ENCODE results near the gene VWA5A.
"Not testable (repeated sequence)": the region's sequence is repeated elsewhere in the genome, so short reads cannot be mapped to it uniquely, and the experiment has no call there.

Gene VWA5A

DNA sequence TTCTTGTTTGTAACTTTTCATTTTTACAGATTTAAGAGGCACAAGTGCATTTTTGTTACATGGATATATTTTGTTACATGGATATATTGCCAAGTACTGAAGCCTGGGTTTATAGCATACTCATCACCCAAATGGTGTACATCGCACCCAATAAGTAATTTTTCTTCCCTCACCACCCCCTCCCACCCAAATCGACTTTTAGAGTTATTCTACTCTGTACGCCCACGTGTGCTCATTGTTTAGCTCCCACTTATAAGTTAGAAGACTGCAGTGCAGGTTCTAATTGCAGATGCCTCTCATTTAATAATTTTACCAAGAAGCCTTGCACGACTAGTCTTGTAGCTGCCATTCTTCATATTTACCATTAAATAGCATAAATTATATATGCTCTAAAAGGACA is 20.5 kb upstream of the VWA5A start:
- DNase-seq (ENCODE audit: low read depth, low spot score), result no peak

GRCh38 chr11:124096364-124096763 is 18.9 kb upstream of the VWA5A start:
- no peak for DNase-seq (ENCODE audit: low read depth, low spot score)

DNA sequence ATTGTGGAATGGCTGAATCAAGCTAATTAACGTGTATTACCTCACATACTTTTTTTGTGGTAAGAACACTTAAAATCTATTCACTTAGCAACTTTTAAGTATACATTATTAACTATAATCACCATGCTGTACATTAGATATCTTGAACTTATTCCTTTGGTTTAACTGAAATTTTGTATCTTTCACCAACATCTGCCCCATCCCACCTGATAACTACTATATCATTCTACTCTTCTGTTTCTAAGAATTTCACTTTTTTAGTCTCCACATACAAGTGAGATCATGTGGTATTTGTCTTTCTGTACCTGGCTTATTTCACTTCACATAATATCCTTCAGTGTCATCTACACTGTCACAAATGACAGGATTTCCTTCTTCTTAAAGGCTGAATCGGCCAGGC is 17.1 kb upstream of the VWA5A start:
- no peak for DNase-seq (ENCODE audit: low read depth, low spot score)

GRCh38 chr11:124101737-124102136 is 13.5 kb upstream of the VWA5A start:
- no peak for DNase-seq (ENCODE audit: low read depth, low spot score)

GRCh38 chr11:124108156-124108555 is 7.1 kb upstream of the VWA5A start:
- no peak for DNase-seq (ENCODE audit: low read depth, low spot score)

DNA sequence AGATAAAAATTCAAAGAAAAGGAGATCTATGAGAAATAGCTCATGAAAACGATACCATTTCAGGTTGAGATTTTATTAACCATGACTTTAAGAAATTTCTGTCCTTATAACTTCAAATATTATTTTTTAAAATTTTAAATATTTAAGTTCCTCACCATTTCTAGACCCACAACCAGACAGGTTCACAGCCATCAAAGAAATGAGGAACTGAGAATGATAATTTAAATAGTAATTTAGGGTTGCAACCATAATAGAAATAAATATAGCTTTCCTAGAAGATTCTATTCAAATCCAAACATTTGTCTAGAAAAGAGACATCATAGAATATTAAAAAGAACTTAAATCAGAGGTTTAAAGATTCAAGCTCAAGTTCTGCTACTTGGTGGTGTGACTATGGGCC is 5.9 kb upstream of the VWA5A start:
- no peak for DNase-seq (ENCODE audit: low read depth, low spot score)

DNA sequence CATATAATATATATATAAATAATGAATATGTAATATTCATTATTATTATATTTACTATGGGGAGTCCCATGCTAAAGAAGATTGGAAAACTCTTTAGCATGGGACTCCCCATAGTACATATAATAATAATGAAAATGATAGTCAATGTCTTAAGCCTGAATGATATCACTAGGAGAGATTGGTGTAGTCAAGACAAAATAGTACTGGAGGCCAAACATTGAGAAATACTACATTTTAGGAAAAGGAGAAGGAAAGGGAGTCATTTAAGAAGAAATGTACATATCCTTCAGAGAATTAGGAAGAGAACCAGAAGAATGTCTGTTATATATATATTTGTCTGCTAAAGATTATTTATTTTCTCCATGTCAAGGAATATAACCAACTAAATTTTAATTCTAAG is 5.0 kb upstream of the VWA5A start:
- DNase-seq (ENCODE audit: low read depth, low spot score), result no peak

GRCh38 chr11:124113890-124114289 is 1.4 kb upstream of the VWA5A start:
- no peak for DNase-seq (ENCODE audit: low read depth, low spot score)

DNA sequence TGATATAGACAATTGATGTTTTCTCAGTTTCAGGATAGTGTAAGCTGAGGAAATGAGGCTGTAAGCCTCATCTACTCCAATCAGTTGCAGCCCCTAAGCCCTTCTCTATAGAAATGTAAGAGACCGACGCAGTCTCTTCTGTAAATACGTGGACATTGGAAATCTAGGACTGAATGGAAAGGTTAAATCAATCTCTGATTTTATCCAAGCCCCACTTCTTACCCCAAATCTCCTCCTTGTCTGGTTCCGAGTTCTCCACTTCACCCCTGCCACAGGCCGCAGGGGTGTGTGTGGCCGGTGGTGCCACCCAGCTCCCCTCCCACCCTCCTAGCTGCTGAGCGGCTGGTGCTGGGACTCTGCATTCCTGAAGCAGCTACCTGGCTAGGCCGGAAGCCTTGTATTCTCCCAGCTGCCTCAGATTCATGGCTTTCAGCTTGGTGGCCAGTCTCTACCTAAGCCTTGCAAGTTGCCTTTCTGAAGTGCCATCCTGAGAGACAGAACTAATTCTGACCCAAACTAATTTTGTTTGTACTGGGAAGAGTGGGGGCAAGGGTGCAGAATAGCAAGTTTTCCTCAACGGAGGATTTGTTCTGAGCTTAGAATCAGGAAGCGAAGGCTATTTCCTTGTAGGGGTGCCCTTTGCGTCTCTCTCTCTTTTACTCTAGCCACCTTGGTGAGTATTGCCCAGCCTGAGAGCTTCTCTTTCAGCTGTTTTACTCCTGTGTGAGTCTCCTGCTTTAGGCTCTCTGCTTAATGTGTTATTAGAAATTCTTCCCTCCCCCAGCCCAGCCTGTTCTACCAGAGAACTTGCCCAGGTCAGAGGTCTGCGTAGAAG is 749 bp downstream of the VWA5A start:
- DNase-seq (ENCODE audit: low read depth, low spot score), result no peak

- no peak for DNase-seq (ENCODE audit: low read depth, low spot score)
Observed at GRCh38 chr11:124119103-124119502, 3.9 kb downstream of the VWA5A start.

- DNase-seq (ENCODE audit: low read depth, low spot score), result no peak
Observed at GRCh38 chr11:124120891-124121290, 5.6 kb downstream of the VWA5A start.

GRCh38 chr11:124122123-124122522 is 6.9 kb downstream of the VWA5A start:
- no peak for DNase-seq (ENCODE audit: low read depth, low spot score)

DNA sequence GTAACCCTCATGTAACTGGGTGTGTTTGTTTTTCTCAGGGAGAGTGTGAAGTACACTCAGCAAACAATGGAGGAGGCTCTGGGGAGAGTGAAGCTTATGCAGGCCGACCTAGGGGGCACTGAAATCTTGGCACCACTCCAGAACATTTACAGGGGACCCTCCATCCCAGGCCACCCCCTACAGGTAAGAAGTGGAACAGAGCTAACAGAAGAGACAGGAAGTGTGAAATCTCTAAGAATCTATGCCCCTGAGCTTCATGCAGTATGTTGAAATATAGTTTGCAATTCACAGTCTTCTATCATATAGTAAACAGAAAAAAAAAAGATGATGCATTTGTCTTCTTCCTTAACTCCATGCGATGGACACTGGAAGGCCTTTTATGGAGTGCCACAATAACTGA is 8.4 kb downstream of the VWA5A start:
- DNase-seq (ENCODE audit: low read depth, low spot score), result no peak

DNA sequence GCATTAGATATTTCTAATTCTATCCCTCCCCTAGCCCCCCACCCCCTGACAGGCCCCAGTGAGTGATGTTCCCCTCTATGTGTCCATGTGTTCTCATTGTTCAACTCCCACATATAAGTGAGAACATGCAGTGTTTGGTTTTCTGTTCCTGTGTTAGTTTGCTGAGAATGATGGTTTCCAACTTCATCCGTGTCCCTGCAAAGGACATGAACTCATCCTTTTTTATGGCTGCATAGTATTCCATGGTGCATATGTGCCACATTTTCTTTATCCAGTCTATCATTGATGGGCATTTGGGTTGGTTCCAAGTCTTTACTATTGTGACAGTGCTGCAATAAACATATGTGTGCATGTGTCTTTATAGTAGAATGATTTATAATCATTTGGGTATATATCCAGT is 11.9 kb downstream of the VWA5A start:
- DNase-seq (ENCODE audit: low read depth, low spot score), result not testable (repeated sequence)

- DNase-seq (ENCODE audit: low read depth, low spot score), result no peak
Observed at GRCh38 chr11:124143034-124143433, 27.8 kb downstream of the VWA5A start.

GRCh38 chr11:124147951-124148350 is 32.7 kb downstream of the VWA5A start:
- DNase-seq (ENCODE audit: low read depth, low spot score), result no peak

- DNase-seq (ENCODE audit: low read depth, low spot score), result no peak
Observed at GRCh38 chr11:124150684-124151083, 35.4 kb downstream of the VWA5A start.

DNA sequence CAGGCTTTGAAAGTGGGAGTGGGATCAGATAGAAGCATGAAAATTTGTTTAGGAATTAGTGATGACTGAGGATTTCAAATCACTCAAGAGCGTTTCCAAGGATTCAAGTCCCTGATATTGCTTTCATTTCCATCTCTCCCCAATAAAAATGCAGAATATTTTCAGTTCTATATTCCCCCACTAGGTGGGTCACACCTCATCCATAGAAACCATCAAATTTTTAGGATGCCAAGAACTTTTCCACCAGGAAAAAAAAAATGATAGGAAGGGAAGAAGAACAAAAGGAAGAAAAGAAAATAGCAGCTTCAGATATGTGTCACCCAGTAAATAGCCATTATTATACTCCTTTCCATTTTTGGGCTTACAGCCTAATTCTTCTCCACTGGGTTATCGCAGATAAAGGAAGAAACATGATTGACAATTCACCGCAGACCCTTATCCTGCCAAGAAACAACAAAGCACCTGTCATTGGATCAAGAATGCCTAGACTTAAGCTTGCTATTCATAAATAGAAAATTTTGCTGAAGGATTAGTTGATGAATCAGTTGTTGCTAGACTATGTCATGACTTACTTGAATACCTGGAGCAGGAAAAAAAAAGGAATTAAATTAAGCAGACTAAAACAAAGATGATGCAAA is 37.6 kb downstream of the VWA5A start:
- DNase-seq (ENCODE audit: low read depth, low spot score), result no peak

DNA sequence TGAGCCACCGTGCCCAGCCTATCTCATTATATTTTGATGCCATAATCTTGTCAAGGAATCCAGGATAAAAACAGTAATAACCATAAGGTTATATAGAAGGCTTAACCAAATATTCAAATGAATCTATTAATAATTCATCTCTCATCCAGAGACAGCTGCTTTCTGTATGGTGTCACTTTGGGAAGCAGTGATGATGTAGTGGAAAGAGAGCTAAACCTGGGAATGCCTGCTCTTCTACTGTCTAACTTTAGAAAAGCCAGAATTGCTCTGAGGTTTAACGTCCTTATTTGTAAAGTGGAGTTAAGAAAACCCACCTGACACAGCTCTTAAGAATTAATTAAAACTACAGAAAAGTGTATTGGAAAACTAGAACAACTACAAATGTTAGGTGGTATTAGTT is 38.6 kb downstream of the VWA5A start:
- no peak for DNase-seq (ENCODE audit: low read depth, low spot score)

DNA sequence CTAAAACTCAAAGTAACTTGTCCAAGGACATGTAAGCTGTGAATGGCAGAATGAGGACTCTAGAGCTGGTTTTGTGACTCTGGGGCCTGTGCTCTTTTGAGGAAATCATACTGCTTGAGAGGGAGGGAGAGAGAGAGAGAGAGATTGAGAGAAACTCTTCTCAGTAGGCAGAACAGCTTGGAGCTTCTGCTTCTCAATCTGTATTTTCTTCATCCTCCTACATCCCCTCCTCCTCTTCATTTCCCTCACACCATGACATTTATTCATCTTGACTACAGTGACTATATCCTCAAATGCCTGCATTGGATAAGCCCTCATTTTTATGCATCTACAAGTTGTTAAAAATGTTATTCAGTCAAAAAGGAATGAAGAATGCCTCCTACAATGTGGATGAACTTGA is 44.2 kb downstream of the VWA5A start:
- no peak for DNase-seq (ENCODE audit: low read depth, low spot score)

GRCh38 chr11:124160986-124161385 is 45.7 kb downstream of the VWA5A start:
- DNase-seq (ENCODE audit: low read depth, low spot score), result no peak

- no peak for DNase-seq (ENCODE audit: low read depth, low spot score)
Observed at GRCh38 chr11:124167826-124168231, 52.6 kb downstream of the VWA5A start.

DNA sequence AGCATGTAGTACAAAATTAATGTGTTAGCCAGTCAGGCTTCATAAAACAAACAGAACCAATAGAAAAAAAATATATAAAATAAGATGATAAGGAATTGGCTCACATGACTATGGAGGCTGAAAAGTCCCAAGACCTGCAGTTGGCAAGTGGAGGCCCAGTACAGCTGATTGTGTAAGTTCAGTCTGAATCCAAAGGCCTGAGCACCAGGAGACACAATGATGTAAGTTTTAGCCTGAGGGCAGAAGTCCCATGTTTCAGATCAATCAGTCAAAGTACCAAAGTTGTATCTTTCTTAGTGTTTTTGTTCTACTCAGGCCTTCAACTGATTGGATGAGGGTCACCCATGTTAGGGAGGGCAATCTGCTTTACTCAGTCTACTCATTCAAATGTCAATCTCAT is 53.5 kb downstream of the VWA5A start:
- DNase-seq (ENCODE audit: low read depth, low spot score), result no peak
